ENCODE data around the gene ZFAND6. TPM values are rescaled to one million over a fixed set of nuclear protein-coding genes. Genes with fewer than 3 reads are reported as not detected.
A peak's percentile ranks its signal among the peaks of the same experiment; 100 is the strongest.

The ZFAND6 gene
- total RNA-seq, 1 experiment from 2014 or later, result 57.6 TPM

DNA sequence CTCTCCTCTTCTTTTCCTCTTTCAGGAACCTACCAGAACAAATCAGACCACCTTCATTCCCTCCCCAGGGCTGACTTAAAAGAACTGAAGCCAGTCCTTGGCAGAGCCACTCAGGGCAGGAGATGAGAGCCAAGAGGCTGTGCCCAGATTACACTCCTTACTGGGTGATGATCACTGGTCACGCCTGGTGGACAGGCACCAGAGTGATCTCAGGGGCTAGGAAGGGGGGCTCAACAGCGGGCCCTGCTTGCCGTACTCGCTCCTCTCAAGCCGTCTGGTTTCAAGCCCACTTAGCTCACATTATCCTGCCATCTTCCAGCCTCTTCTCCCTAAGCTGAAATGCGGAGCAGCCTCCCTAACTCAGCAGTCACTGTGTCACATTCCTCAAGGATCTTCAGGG lies 91.7 kb downstream of the ZFAND6 start:
- no peak for TF ChIP-seq CTCF (IDR thresholded peaks at IDR 0.05; ENCODE audit: unreplicated experiment)
- no peak overlapping the region for H3K4me3 Mint-ChIP-seq (ENCODE audit: unreplicated experiment)
- H3K36me3 Mint-ChIP-seq (ENCODE audit: insufficient read depth, unreplicated experiment), result no peaks in the 10 kb centered on the region
- intact Hi-C loops (cut with micrococcal nuclease), result loop anchor here (5.0 kb wide), 1 partner anchor 254 kb away; the partner anchor contains the start of gene MTHFS
- DNase-seq (ENCODE audit: unreplicated experiment), result no peak
- no TSS peak for BruUV-seq (replicated peaks)
- no peaks in the 10 kb centered on the region for H3K4me1 Mint-ChIP-seq (ENCODE audit: insufficient read depth, unreplicated experiment)
- H3K27me3 Mint-ChIP-seq (ENCODE audit: insufficient read depth, unreplicated experiment), result no peaks in the 10 kb centered on the region
- no peaks in the 10 kb centered on the region for H3K9me3 Mint-ChIP-seq (ENCODE audit: unreplicated experiment)
- no peak overlapping the region for H3K27ac Mint-ChIP-seq (ENCODE audit: low read depth, unreplicated experiment)
- CTCF ChIA-PET, result interaction anchor here (0.7 to 1.1 kb wide), 2 partner anchors 23 to 319 kb away, joined by 3 read pairs; no protein-coding TSS in a partner anchor
- POLR2A ChIA-PET, result interaction anchor here (0.7 to 1.9 kb wide), 4 partner anchors 78 to 91 kb away, joined by 3 to 16 read pairs (median 6); no protein-coding TSS in a partner anchor

- Mint-ChIP-seq H3K27me3 (ENCODE audit: insufficient read depth, unreplicated experiment) (no peaks in the 10 kb centered on the region), H3K27ac (ENCODE audit: low read depth, unreplicated experiment) (no peak overlapping the region), H3K4me1 (ENCODE audit: insufficient read depth, unreplicated experiment) (no peaks in the 10 kb centered on the region), H3K36me3 (ENCODE audit: insufficient read depth, unreplicated experiment) (no peaks in the 10 kb centered on the region), H3K4me3 (ENCODE audit: unreplicated experiment) (no peak overlapping the region), H3K9me3 (ENCODE audit: unreplicated experiment) (no peaks in the 10 kb centered on the region)
- no TSS peak for BruUV-seq (replicated peaks)
- ChIA-PET CTCF (interaction anchor here (0.6 to 1.1 kb wide), 4 partner anchors 13 to 1243 kb away, joined by 3 read pairs; no protein-coding TSS in a partner anchor), POLR2A (interaction anchor here (0.9 to 2.7 kb wide), 6 partner anchors 8 to 91 kb away, joined by 3 to 39 read pairs (median 8); partner anchors contain the start of gene ZFAND6)
- TF ChIP-seq CTCF (IDR thresholded peaks at IDR 0.05; ENCODE audit: unreplicated experiment), result no peak
- no peak for DNase-seq (ENCODE audit: unreplicated experiment)
- intact Hi-C loops (cut with micrococcal nuclease), result loop anchor here (5.0 kb wide), 1 partner anchor 254 kb away; the partner anchor contains the start of gene MTHFS
These were observed 92.1 kb downstream of the ZFAND6 start for GRCh38 chr15:80151576-80151975.

DNA sequence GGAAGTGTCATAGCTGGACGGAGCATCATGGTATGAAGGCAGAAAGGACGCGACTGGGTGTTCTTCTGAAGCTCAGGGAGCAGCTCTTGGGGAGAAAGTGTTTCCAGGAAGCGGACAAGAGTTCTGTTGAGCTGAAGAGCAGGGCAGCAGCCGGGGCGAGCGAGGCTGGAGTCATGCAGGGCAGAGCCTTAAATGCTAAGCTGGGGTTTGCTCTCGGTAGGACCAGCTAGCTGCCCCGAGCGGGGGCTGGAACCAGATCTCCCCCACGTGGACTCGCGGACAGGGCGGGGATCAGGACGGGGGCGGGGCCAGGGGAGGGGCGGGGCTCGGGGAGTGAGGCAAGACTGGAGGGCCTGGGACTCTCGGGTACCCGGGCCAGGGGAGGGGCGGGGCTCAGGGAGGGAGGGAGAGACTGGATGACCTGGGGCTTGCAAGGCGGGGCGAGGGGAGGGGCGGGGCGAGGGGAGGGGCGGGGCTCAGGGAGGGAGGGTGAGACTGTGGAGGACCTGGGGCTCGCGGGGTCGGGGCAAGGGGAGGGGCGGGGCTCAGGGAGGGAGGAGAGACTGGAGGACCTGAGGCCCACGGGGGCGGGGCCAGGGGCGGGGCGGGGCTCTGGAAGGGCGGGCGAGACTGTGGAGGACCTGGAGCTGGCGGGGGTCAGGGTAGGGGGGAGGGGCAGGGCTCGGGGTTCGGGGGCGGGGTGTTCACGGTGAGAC lies 92.9 kb downstream of the ZFAND6 start:
- no TSS peak for BruUV-seq (replicated peaks)
- no peaks in the 10 kb centered on the region for H3K4me1 Mint-ChIP-seq (ENCODE audit: insufficient read depth, unreplicated experiment)
- peak overlapping the region; percentile 87 for H3K4me3 Mint-ChIP-seq (ENCODE audit: unreplicated experiment)
- intact Hi-C loops (cut with micrococcal nuclease), result loop anchor here (5.0 kb wide), 1 partner anchor 255 kb away; the partner anchor contains the start of gene MTHFS
- CTCF ChIA-PET, result interaction anchor here (0.6 to 0.9 kb wide), 3 partner anchors 13 to 1244 kb away, joined by 3 read pairs; no protein-coding TSS in a partner anchor
- H3K36me3 Mint-ChIP-seq (ENCODE audit: insufficient read depth, unreplicated experiment), result no peaks in the 10 kb centered on the region
- TF ChIP-seq CTCF (IDR thresholded peaks at IDR 0.05; ENCODE audit: unreplicated experiment), result no peak
- H3K27me3 Mint-ChIP-seq (ENCODE audit: insufficient read depth, unreplicated experiment), result no peaks in the 10 kb centered on the region
- peak; percentile 94 for DNase-seq (ENCODE audit: unreplicated experiment)
- H3K9me3 Mint-ChIP-seq (ENCODE audit: unreplicated experiment), result no peaks in the 10 kb centered on the region
- H3K27ac Mint-ChIP-seq (ENCODE audit: low read depth, unreplicated experiment), result no peak overlapping the region
- POLR2A ChIA-PET, result interaction anchor here (0.9 to 2.7 kb wide), 9 partner anchors 8 to 92 kb away, joined by 3 to 39 read pairs (median 5); partner anchors contain the start of gene ZFAND6

All from MCF 10A (cell line).